GM21825 (cell line): ENCODE measurements around the gene ATP6V0A4.
"Not testable (repeated sequence)": the region's sequence is repeated elsewhere in the genome, so short reads cannot be mapped to it uniquely, and the experiment has no call there.

Source experiments
- ATAC-seq: cut with Tn5 transposase; IDR thresholded peaks from one replicate; pipeline ENCODE4 v1.9.1; 2021; ENCODE audit warnings: mild to moderate bottlenecking, moderate library complexity; ENCODE audit not compliant: unreplicated experiment

Gene ATP6V0A4

DNA sequence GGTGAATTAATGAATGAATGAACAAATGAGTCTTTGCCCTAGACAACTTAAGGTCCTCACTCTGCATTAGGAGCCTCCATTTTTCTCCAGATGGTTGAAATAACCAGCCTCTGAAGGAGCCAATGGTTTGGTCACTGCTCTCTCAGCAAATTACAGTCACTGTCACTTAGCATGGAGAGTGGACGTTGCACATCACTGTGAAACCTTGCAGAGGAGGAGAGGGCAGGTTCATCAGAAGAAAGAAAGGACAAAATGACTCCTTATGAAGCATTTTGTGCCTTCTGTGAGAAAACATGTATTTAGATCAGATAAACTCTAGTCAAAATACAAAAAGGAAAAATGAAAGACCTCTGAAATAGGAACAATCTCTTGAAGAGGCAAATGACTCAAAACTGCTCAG lies 6.6 kb upstream of the ATP6V0A4 start:
- no peak for ATAC-seq

DNA sequence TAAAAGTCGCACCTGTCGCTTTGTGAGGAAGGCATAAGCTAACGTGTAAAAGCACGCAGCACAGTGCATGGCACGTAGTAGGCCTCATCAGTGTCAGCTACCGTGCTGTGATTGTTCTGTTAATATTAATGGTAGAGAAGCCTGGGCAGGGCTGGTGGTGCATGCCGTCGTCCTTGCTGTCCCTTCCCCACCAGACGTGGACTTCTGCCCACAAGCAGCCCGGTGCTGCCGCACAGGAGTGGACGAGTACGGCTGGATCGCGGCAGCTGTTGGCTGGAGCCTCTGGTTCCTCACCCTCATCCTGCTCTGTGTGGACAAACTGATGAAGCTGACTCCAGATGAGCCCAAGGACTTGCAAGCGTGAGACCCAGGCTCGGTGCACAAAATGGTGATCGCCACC lies 4.7 kb upstream of the ATP6V0A4 start:
- no peak for ATAC-seq

DNA sequence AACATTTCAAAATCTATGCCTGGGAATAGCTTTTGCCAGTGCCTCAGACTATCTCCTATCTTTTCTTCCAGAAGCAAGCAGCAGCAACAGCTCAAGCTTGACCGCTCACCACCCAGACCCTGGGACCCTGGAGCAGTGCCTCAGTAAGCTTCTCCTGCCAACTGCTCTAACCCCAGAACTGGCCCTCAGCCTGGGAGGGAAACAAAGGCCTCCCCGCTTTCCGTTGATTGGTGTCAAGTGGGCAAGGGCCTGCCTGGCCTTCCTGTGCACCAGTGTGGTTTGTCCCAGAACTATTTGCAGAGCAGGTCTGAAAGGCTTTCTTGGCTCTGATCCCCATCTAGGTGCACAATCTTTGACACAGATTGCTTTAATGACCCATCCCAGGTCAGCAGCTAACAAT lies 3.3 kb upstream of the ATP6V0A4 start:
- no peak for ATAC-seq

DNA sequence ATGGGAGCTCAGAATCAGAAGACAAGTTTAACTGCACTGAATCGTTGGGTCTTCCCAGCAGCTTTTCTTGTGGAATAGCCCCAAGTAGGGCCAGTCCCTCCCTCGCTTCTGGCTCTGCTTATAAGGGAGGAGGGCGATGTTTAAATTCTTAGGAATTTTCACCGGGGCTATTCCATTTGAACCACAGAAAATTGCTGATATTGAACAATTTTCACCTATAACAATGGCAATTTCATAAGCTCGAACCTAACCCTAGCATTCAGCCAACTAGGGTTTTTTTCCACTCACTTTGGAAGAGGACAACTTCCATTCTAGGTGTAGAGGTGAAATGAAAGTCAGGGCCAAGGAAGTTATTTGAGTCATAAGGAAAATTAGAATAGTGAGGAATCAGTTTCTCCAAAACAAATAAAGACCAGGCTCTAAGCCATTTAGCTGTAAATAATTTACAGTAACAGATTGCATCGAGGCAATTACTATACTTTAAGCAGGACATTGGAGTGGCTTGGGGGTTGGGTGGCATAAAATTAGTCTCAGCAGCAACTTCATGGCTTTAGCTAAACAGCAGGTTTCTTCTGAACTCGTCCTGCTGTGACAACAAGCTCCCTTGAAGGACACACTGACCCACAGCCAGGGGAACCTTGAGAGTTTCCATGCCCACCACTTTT lies 1.5 kb upstream of the ATP6V0A4 start:
- ATAC-seq, result no peak

DNA sequence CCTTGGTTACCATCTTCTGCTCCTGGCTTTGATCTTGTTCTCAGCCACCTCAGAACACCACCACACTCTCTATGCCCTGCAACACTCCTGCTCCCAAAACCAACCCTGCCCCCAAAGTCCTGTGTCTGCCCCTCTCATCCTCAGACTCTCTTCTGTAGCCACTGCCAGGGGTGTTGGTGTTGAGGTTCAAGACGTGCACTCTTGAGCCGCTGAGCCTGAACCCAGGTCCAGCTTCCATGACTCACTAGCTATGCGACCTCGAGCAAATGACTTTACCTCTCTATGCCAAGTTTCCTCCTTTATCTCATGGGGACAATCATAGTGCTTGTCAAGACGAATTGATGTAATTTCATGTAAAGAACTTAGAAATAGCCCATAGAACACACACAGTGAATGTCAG lies 840 bp upstream of the ATP6V0A4 start:
- ATAC-seq, result no peak

- ATAC-seq, result not testable (repeated sequence)
Measured at GRCh38 chr7:138797046-138797445, 950 bp downstream of the ATP6V0A4 start.

DNA sequence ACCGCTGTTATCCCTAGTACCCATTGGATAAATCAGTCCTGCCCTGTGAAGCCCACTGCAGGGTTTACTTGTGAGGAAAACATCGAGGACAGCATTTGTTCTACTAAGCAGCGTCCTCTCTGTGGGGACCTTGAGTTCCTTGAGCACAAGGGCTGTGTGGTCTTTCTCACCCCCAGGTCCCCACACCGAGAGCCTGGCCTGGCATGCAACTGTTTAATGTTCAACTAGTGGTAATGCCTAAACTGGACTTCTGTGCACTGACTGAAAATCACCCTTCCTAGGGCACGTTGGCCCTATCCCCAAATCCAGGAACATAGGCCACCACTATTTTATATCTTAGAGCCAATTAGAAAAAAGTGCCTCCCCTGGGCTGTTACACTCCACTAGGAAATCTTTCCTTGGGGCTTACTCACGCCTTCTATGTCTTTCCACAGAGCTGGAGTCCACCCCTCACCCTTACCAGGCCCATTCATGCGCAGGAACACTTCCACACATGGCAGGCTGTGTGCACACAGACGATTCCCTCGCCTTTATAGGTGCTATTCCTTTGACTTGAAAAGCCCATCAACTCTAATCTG lies 1.9 kb downstream of the ATP6V0A4 start:
- no peak for ATAC-seq

DNA sequence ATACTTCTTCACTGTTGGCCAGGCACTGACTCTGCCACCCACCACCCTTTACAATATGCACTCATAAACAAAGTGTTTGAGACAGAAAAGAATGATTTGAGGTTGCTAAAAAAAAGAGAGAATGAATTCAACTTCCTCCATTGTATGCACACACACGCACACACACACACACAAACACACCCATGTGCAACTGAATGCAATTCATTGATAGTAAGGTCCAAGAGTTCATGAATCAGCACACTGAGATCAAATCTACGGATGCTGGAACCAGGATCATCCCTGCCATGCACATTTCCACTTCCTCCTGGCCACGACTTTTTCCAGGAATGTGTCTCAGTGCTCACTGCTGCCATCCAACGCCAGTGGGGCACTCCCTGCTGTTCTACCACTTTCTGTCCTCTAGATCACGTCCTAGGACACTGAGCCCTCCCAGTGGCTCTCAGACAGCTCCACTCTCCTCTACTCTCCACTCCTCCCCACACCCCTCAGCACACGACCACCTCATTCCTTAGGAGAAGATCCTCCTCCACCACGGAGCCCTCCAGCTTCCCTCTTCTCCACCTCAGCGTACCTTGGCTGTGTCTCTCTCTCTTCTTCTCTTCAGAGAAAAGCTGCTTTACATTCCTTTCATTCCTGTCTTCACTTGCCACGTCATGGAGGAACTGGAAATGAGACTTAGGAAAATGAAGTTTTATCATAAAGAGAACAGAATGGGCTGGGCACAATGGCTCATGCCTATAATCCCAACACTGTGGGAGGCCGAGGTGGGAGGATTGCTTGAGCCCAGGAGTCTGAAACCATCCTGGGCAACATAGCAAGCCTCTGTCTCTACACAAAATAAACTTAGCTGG lies 12.2 kb downstream of the ATP6V0A4 start:
- no peak for ATAC-seq

DNA sequence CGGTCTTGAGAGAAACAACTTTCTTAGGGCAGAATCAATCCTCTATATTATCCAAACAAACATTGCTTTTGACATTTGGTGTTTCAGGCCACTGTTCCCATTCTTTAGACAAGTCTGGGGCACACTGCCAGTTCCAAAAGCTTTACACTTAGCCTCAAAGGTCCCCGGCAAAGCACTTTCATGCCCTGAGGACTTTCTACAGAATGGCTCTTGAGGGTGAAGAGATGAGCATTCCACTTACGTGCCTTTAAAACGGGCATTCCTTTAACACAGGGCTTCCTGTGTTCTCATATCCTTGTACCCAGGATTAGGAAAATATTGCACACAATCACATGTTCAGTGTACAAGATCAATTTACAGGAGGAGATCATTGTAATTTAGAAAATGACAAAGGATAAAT lies 13.3 kb downstream of the ATP6V0A4 start:
- no peak for ATAC-seq

GRCh38 chr7:138781004-138781403 lies 17.0 kb downstream of the ATP6V0A4 start:
- no peak for ATAC-seq

- ATAC-seq, result no peak
Measured at GRCh38 chr7:138776166-138776833, 21.7 kb downstream of the ATP6V0A4 start.

DNA sequence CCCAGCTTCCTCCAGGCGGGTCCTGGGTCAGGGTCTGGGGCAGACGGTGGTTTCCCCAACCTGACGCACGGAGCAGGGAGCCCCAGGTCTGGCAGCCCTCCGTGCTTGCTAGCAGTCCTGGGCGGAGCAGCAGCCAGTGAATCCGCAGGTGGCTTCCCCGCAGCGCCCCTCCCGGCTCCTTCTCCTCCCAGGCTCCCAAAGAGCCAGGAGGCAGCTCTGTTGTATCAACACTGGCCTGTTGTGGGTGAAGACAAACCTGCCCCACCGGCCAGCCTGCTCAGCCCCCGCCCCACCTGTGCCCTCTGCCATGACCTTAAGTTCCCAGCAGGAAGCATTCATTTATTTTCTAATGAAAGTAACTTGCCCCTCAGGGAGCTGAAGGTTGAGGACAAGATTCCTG lies 24.2 kb downstream of the ATP6V0A4 start:
- ATAC-seq, result no peak

GRCh38 chr7:138773176-138773575 lies 24.8 kb downstream of the ATP6V0A4 start:
- no peak for ATAC-seq

GRCh38 chr7:138770904-138771303 lies 27.1 kb downstream of the ATP6V0A4 start:
- no peak for ATAC-seq

DNA sequence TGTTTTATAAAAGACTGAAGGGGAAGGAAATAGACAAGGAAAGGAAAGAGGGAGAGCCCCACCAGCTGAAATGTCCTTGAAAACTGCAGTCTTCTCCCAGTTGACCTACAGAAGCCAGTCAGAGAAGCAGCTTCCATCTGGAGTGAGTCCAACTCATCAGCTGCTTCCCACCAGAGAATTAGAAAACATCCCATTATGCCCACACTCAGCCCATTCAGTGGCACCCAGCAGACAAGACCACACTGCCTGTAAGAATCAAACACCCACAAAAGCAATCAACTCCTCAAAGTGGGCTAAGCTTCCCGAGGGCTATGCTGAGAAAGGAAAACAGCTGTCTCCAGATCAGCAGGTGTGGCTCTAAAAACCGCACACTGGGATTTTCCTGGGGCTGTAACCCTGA lies 29.8 kb downstream of the ATP6V0A4 start:
- no peak for ATAC-seq

GRCh38 chr7:138756591-138757242 lies 41.3 kb downstream of the ATP6V0A4 start:
- ATAC-seq, result no peak

DNA sequence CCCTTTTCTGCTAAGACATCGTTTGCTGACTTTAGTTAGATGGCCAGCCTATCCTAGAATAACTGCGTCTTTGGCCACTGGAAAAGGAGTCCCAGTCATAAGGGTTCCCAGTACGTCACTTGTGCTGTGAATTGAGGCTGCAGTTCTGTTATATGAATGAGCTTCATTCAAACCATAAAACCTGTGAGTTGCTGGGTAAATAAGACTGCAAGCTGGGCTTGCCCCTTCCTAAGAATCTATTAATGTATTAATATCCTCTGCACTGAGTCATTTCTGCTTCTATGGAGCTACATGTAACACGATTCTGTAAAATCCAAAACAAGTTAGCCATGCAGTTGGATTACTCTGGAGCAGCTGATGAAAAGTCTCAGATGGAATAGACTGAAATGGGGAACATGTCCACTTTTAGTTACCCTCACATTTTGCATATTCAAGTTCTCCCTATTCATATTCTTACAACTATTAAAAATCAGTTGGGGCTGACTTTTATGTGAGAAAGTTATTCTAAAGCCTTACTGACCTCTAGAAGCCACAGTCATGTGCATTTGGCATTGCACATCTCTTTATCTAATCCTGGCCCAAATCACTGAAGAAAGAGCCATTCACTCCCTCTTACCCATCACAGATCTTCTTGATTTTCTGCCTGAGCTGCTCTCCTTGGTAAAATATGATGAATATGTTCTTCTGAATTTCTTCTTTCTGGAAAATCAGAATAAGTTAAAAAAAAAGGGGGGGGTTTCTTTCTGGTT lies 42.0 kb downstream of the ATP6V0A4 start:
- no peak for ATAC-seq

DNA sequence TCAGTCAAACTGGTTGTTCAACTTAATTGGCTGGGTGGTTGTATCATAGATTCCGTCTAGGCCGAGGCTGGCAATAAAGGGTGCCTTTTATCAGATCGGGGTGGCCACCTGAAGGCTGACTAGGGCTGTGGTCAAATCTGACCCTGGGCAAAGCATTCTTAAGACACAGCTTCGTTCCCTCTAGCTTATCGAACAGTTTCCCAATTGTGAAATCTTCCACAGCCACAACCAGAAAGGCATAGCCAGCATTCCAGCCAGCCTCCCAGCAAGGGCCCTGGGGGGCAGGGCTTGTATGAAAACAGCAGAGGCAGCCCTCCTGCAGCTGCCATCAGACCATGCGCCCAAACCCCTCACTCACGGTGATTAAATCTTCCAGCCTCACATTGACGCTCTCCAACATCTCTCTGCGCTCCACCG lies 42.7 kb downstream of the ATP6V0A4 start:
- ATAC-seq, result no peak

DNA sequence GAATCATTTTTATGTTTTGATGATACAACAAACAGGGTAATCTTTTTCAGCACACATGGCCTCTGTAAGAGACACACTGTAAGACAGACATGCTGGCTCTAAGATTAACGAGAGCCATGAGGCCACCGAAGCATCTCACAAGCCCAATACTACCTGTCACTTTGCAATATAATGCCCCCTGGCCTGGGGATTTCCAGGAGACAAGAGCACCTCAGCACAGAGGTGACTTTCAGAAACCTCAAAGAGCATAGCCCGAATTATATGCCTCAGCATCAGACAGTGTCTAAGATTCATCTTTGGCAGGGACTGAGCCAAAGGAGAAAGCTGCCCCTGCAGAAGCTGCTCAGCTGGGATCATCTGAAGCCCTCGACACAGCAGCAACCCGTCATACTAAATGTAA lies 44.4 kb downstream of the ATP6V0A4 start:
- ATAC-seq, result no peak

GRCh38 chr7:138753150-138753518 lies 44.9 kb downstream of the ATP6V0A4 start:
- ATAC-seq, result no peak
